Tibial artery (tissue), 4 donors: Measurements from ENCODE around the gene MYMK.

Experiments used
- DNase-seq, 2 donors: peaks; one replicate each; pipeline ENCODE4 v3.0.0-alpha.2; 2019
- H3K27ac ChIP-seq, 2 donors: fragments of 200-600 bp; sonication (generic) in 1 of 2; 1 replicate in 1 of 2; 2 replicates in 1 of 2; pipeline ENCODE4 v1.5.1; 2018 to 2019; ENCODE audit warnings: mild to moderate bottlenecking in 1 of 2
- H3K27me3 ChIP-seq, 2 donors: fragments of 200-600 bp; sonication (generic) in 1 of 2; one replicate each; pipeline versions ENCODE4 v1.5.1 to v1.6.0; 2016 to 2019
- H3K36me3 ChIP-seq, 3 donors: fragments of 200-600 bp; sonication (generic) in 2 of 3; one replicate each; pipeline ENCODE4 v1.5.1; 2016 to 2019; ENCODE audit warnings: mild to moderate bottlenecking in 2 of 3
- H3K4me1 ChIP-seq, 4 donors: fragments of 200-600 bp; sonication (generic) in 2 of 4; 1 replicate in 3 of 4; 2 replicates in 1 of 4; pipeline ENCODE4 v1.5.1; 2016 to 2019
- H3K4me3 ChIP-seq, 2 donors: fragments of 200-600 bp; sonication (generic) in 1 of 2; 1 replicate in 1 of 2; 2 replicates in 1 of 2; pipeline ENCODE4 v1.5.1; 2018 to 2019; ENCODE audit warnings: mild to moderate bottlenecking in 2 of 2
- H3K9me3 ChIP-seq, 3 donors: fragments of 200-600 bp; sonication (generic) in 1 of 3; one replicate each; pipeline ENCODE4 v1.5.1; 2016 to 2019
- CTCF ChIP-seq, 2 experiments: fragments of 200-600 bp in 1 of 2; fragments of 450-650 bp in 1 of 2; IDR thresholded peaks; one replicate each; pipeline ENCODE4 v1.5.1; 2017 to 2019; ENCODE audit warnings: antibody characterized with exemption in 2 of 2, mild to moderate bottlenecking in 1 of 2, moderate library complexity in 1 of 2
- intact Hi-C: fragments of 100-400 bp; cut with DNase I; formaldehyde crosslinking; loops from one replicate; pipeline ENCODE4 v1.15.0; 2023; ENCODE audit warnings: low total_unique reads

MYMK gene

DNA sequence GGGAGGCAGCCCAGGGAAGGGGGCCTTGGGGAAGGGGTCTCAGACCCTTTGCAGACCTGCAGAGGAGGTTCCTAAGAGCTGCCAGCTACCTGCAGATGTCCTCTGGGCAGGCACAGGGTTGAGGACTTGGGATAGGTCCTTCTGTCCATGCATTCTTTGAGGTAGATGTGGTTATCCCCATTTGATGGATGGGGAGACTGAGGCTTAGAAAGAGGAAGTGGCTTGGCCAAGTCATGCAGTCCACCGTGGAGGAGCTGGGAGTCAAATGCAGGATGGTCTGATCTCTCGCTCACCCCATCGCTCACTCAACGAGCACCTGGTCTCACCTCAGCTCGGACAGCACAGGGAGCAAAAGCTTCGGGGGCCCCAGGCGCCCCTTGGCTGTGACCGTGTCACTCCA is 30.0 kb upstream of the MYMK start:
- H3K4me3 ChIP-seq = no peak overlapping the region
- DNase-seq = no peak
- H3K27ac ChIP-seq = no peak overlapping the region
- peaks cover 0 to 33% of the 10 kb centered on the region in 2 donors for H3K27me3 ChIP-seq
- peaks cover 0 to 14% (median 6%) of the 10 kb centered on the region in 4 donors for H3K4me1 ChIP-seq
- TF ChIP-seq CTCF (IDR thresholded peaks at IDR 0.05) = no peak
- no peaks in the 10 kb centered on the region for H3K9me3 ChIP-seq
- no peaks in the 10 kb centered on the region for H3K36me3 ChIP-seq
- intact Hi-C loops = no loop called here

- H3K27ac ChIP-seq = no peak overlapping the region
- peaks cover 0 to 29% of the 10 kb centered on the region in 2 donors for H3K27me3 ChIP-seq
- no peak for TF ChIP-seq CTCF (IDR thresholded peaks at IDR 0.05)
Measured at GRCh38 chr9:133553973-133554713, 29.4 kb upstream of the MYMK start.

GRCh38 chr9:133553123-133553522 is 28.4 kb upstream of the MYMK start:
- Histone ChIP-seq H3K36me3 (no peaks in the 10 kb centered on the region), H3K27ac (no peak overlapping the region), H3K4me3 (no peak overlapping the region), H3K4me1 (peaks cover 0 to 4% (median 2%) of the 10 kb centered on the region in 4 donors), H3K9me3 (no peaks in the 10 kb centered on the region), H3K27me3 (peaks cover 0 to 29% of the 10 kb centered on the region in 2 donors)
- intact Hi-C loops = no loop called here
- no peak for DNase-seq
- no peak for TF ChIP-seq CTCF (IDR thresholded peaks at IDR 0.05)

More at GRCh38 chr9:133553973-133554713, 29.4 kb upstream of the MYMK start:
- no peak for DNase-seq
- H3K36me3 ChIP-seq = no peaks in the 10 kb centered on the region
- intact Hi-C loops = no loop called here
- peaks cover 0 to 14% (median 6%) of the 10 kb centered on the region in 4 donors for H3K4me1 ChIP-seq
- no peak overlapping the region for H3K4me3 ChIP-seq
- no peaks in the 10 kb centered on the region for H3K9me3 ChIP-seq

- no peaks in the 10 kb centered on the region for H3K36me3 ChIP-seq
- H3K27me3 ChIP-seq = peaks cover 0 to 23% of the 10 kb centered on the region in 2 donors
- no peak for TF ChIP-seq CTCF (IDR thresholded peaks at IDR 0.05)
- H3K9me3 ChIP-seq = no peaks in the 10 kb centered on the region
- H3K27ac ChIP-seq = no peak overlapping the region
- intact Hi-C loops = no loop called here
- H3K4me1 ChIP-seq = no peaks in the 10 kb centered on the region
- no peak overlapping the region for H3K4me3 ChIP-seq
- DNase-seq = no peak
Measured at GRCh38 chr9:133552236-133552635, 27.5 kb upstream of the MYMK start.

GRCh38 chr9:133551446-133551845 is 26.7 kb upstream of the MYMK start:
- H3K36me3 ChIP-seq = no peaks in the 10 kb centered on the region
- TF ChIP-seq CTCF (IDR thresholded peaks at IDR 0.05) = no peak
- H3K27me3 ChIP-seq = peaks cover 0 to 17% of the 10 kb centered on the region in 2 donors
- no peak overlapping the region for H3K27ac ChIP-seq
- intact Hi-C loops = no loop called here
- DNase-seq = no peak
- H3K4me1 ChIP-seq = no peaks in the 10 kb centered on the region
- no peak overlapping the region for H3K4me3 ChIP-seq
- H3K9me3 ChIP-seq = no peaks in the 10 kb centered on the region
